Mesendoderm (in vitro differentiated cells): Measurements from ENCODE around the gene PREX1.

ENCODE experiments used
- DNase-seq: peaks from one replicate; pipeline ENCODE4 v3.0.0; 2013
- H2AK5ac ChIP-seq: 2 replicates; pipeline ENCODE4 v1.6.1; 2013; ENCODE audit warnings: low read length, inconsistent platforms
- H2BK120ac ChIP-seq: 2 replicates; pipeline ENCODE4 v1.6.1; 2013; ENCODE audit warnings: low read depth, mild to moderate bottlenecking, low read length, moderate library complexity, mixed read lengths
- H2BK15ac ChIP-seq: replicated peaks from 2 replicates; pipeline ENCODE4 v1.6.1; 2013; ENCODE audit warnings: low read depth, mild to moderate bottlenecking, moderate library complexity
- H2BK5ac ChIP-seq: 2 replicates; pipeline ENCODE4 v1.6.1; 2013; ENCODE audit warnings: low read length, inconsistent platforms
- H3K18ac ChIP-seq: 2 replicates; pipeline ENCODE4 v1.6.1; 2013; ENCODE audit warnings: mild to moderate bottlenecking, low read length, mixed read lengths
- H3K23ac ChIP-seq: one replicate; pipeline ENCODE4 v1.6.1; 2013; ENCODE audit warnings: low read length
- H3K27ac ChIP-seq: 2 replicates; pipeline ENCODE4 v1.5.1; 2013; ENCODE audit warnings: low read depth, mild to moderate bottlenecking, inconsistent platforms, low read length, moderate library complexity
- H3K27me3 ChIP-seq: 2 replicates; pipeline ENCODE4 v1.6.1; 2013; ENCODE audit warnings: low read length, control low read depth, mild to moderate bottlenecking, inconsistent platforms; ENCODE audit not compliant: insufficient read depth, poor library complexity
- H3K36me3 ChIP-seq: 2 replicates; pipeline ENCODE4 v1.6.1; 2013; ENCODE audit warnings: low read length, inconsistent platforms; ENCODE audit not compliant: control insufficient read depth, insufficient read depth
- H3K4ac ChIP-seq: one replicate; pipeline ENCODE4 v1.6.1; 2013; ENCODE audit warnings: low read depth, mild to moderate bottlenecking, low read length, moderate library complexity
- H3K4me1 ChIP-seq: 2 replicates; pipeline ENCODE4 v1.6.1; 2013; ENCODE audit warnings: low read depth, low read length, inconsistent platforms; ENCODE audit not compliant: control insufficient read depth
- H3K4me2 ChIP-seq: 2 replicates; pipeline ENCODE4 v1.6.1; 2013; ENCODE audit warnings: low read length
- H3K4me3 ChIP-seq: 2 replicates; pipeline ENCODE4 v1.5.1; 2013; ENCODE audit warnings: mild to moderate bottlenecking, low read length
- H3K56ac ChIP-seq: one replicate; pipeline ENCODE4 v1.6.1; 2013; ENCODE audit warnings: low read length
- H3K79me1 ChIP-seq: 2 replicates; pipeline ENCODE4 v1.6.1; 2013; ENCODE audit warnings: low read length, inconsistent platforms
- H3K79me2 ChIP-seq: 2 replicates; pipeline ENCODE4 v1.6.1; 2013; ENCODE audit warnings: mild to moderate bottlenecking, low read length; ENCODE audit not compliant: control insufficient read depth, insufficient read depth
- H3K9ac ChIP-seq: 2 replicates; pipeline ENCODE4 v1.6.1; 2013; ENCODE audit warnings: low read length, inconsistent platforms
- H4K5ac ChIP-seq: one replicate; pipeline ENCODE4 v1.6.1; 2013; ENCODE audit warnings: low read length
- H4K8ac ChIP-seq: one replicate; pipeline ENCODE4 v1.6.1; 2013; ENCODE audit warnings: low read depth, mild to moderate bottlenecking, control low read depth, low read length, moderate library complexity
- WGBS: extraction: QIAGEN DNeasy Blood & Tissue Kit; methylation state at CpG from one replicate; pipeline ENCODE4 v1.1.7; 2013; ENCODE audit warnings: low lambda C conversion rate, missing lambda C conversion rate; ENCODE audit not compliant: insufficient coverage; ENCODE audit errors: extremely low coverage; 5-methylcytosine and 5-hydroxymethylcytosine counted together

Gene PREX1

DNA sequence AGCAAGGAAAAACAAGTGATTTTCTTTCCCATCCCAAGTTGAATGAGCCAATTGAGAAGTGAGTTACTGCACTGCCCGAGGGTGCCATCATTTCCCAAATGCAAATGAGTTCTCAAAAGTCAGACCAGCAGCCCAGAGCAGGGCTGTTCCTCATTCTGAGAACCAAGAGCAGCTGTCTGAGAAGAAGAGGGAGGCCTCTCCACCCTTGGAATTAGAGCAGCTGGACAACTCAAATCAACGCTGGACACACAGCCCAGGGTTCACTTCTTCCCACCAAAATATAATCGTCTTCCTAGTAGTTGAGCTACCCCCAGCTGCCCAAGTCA, 4.6 kb upstream of the PREX1 start:
- no peak overlapping the region for H4K8ac ChIP-seq
- no peak overlapping the region for H2BK5ac ChIP-seq
- no peak overlapping the region for H3K4ac ChIP-seq
- no peak overlapping the region for H3K23ac ChIP-seq
- H2BK15ac ChIP-seq = no peak overlapping the region
- H3K18ac ChIP-seq = no peak overlapping the region
- H2AK5ac ChIP-seq = no peak overlapping the region
- H3K4me2 ChIP-seq = no peak overlapping the region
- DNase-seq = no peak
- no peak overlapping the region for H2BK120ac ChIP-seq
- WGBS = no CpG with 5 or more reads among the region's 3 CpGs
- H3K4me3 ChIP-seq = no peak overlapping the region
- H3K36me3 ChIP-seq = no peaks in the 10 kb centered on the region
- peaks cover 3% of the 10 kb centered on the region for H3K4me1 ChIP-seq
- peaks cover 2% of the 10 kb centered on the region for H3K79me2 ChIP-seq
- no peak overlapping the region for H3K56ac ChIP-seq
- no peaks in the 10 kb centered on the region for H3K79me1 ChIP-seq
- H3K27ac ChIP-seq = no peak overlapping the region
- H3K9ac ChIP-seq = no peak overlapping the region
- no peaks in the 10 kb centered on the region for H3K27me3 ChIP-seq
- no peak overlapping the region for H4K5ac ChIP-seq

DNA sequence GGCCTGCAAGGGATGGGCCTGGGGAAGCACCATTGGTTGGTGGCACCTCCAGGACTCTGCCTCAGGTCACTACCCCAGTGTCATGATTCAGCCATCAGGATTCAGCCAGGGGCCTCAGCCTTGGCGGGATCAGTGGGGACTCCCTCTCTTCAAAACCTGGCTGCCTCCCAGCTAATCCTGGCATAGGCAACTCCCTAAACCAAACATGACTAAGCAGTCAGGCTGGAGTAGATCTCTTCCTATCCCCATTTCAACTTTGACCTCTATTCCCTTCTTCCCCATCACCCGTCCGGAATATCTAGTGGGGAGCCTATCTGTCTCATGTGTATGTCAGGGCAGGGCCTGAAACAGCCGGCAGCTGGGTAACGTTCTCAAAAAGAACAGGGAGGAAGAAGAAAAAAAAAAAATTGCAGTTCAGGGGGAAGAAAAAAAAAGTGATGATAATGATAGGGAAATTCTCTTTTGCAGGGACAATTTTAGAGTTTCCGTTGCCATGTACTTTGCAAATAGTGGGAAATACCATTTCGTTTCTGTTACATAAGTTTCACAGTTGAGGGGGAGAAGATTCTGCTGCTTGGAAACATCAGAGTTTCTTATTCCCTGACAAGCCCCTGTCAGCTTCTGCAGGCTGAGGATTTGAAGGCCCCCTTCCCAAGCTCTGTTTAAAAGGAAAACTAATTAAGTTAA, 4.1 kb upstream of the PREX1 start:
- no peak overlapping the region for H3K4me2 ChIP-seq
- no peak overlapping the region for H3K9ac ChIP-seq
- H3K23ac ChIP-seq = no peak overlapping the region
- H3K4ac ChIP-seq = no peak overlapping the region
- H2BK15ac ChIP-seq = no peak overlapping the region
- H3K27me3 ChIP-seq = no peaks in the 10 kb centered on the region
- H3K4me3 ChIP-seq = no peak overlapping the region
- WGBS = no CpG with 5 or more reads among the region's 7 CpGs
- no peak for DNase-seq
- no peak overlapping the region for H4K5ac ChIP-seq
- no peak overlapping the region for H2BK5ac ChIP-seq
- no peak overlapping the region for H2AK5ac ChIP-seq
- no peak overlapping the region for H4K8ac ChIP-seq
- peaks cover 3% of the 10 kb centered on the region for H3K4me1 ChIP-seq
- no peaks in the 10 kb centered on the region for H3K36me3 ChIP-seq
- no peak overlapping the region for H2BK120ac ChIP-seq
- H3K56ac ChIP-seq = no peak overlapping the region
- H3K79me2 ChIP-seq = peaks cover 7% of the 10 kb centered on the region
- H3K27ac ChIP-seq = no peak overlapping the region
- no peaks in the 10 kb centered on the region for H3K79me1 ChIP-seq
- H3K18ac ChIP-seq = no peak overlapping the region

DNA sequence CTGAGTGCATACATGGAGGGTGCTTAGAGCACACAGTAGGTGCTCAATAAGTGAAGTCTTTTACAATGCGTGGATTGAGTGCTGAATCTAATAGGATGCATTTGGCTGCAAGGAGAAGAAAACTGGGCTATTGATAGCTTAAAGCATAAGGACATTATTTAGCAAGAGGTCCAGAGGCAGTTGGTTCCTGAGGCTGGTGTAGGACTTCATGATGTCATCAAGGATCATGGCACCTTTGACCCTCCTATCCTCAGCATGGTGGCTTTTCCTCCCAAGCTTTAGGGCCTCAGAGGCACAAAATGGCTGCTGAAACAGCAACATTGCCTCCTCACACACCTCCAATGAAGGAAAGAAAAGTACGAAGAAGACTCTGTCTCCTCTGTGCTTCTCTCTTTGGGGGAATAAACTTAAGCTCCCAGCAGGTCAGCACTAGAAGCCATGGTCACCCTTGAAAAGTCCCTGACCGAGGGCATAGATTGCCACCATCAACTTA, 3.1 kb upstream of the PREX1 start:
- no peak overlapping the region for H3K18ac ChIP-seq
- H3K4ac ChIP-seq = no peak overlapping the region
- no peak overlapping the region for H4K5ac ChIP-seq
- H3K36me3 ChIP-seq = no peaks in the 10 kb centered on the region
- H3K23ac ChIP-seq = no peak overlapping the region
- H3K27ac ChIP-seq = no peak overlapping the region
- peaks cover 3% of the 10 kb centered on the region for H3K4me1 ChIP-seq
- no peaks in the 10 kb centered on the region for H3K27me3 ChIP-seq
- DNase-seq = no peak
- no peak overlapping the region for H3K4me2 ChIP-seq
- H3K79me1 ChIP-seq = no peaks in the 10 kb centered on the region
- H2BK5ac ChIP-seq = no peak overlapping the region
- no peak overlapping the region for H2BK120ac ChIP-seq
- H2BK15ac ChIP-seq = no peak overlapping the region
- no peak overlapping the region for H3K9ac ChIP-seq
- WGBS = no CpG with 5 or more reads among the region's 3 CpGs
- peak overlapping the region; percentile 52 for H2AK5ac ChIP-seq
- H4K8ac ChIP-seq = no peak overlapping the region
- H3K56ac ChIP-seq = no peak overlapping the region
- H3K4me3 ChIP-seq = no peak overlapping the region
- H3K79me2 ChIP-seq = peaks cover 8% of the 10 kb centered on the region

DNA sequence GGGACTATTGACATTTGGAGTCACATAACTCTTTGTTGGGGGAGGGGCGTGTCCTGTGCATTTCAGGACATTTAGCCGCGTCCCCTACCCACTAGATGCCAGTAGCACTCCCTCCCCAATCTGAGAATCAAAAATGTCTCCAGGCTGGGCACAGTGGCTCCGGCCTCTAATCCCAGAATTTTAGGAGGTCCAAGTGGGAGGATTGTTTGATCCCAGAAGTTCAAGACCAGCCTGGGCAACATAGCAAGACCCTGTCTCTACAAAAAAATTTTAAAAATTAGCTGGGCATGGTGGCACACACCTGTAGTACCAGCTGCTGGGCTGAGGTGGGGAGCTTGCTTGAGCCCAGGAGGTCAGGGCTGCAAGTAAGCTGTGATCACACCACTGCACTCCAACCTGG, 2.1 kb upstream of the PREX1 start:
- Histone ChIP-seq H2BK120ac (no peak overlapping the region), H3K56ac (no peak overlapping the region), H2BK15ac (no peak overlapping the region), H3K4ac (no peak overlapping the region), H3K79me2 (peaks cover 16% of the 10 kb centered on the region), H3K27ac (no peak overlapping the region), H3K23ac (no peak overlapping the region), H4K5ac (no peak overlapping the region), H3K4me2 (no peak overlapping the region), H2AK5ac (no peak overlapping the region), H3K27me3 (no peaks in the 10 kb centered on the region), H3K4me1 (peaks cover 8% of the 10 kb centered on the region), H3K9ac (no peak overlapping the region), H3K4me3 (no peak overlapping the region), H3K18ac (no peak overlapping the region), H3K79me1 (no peaks in the 10 kb centered on the region), H2BK5ac (no peak overlapping the region), H3K36me3 (no peaks in the 10 kb centered on the region), H4K8ac (no peak overlapping the region)
- WGBS = no CpG with 5 or more reads among the region's 4 CpGs
- DNase-seq = no peak

DNA sequence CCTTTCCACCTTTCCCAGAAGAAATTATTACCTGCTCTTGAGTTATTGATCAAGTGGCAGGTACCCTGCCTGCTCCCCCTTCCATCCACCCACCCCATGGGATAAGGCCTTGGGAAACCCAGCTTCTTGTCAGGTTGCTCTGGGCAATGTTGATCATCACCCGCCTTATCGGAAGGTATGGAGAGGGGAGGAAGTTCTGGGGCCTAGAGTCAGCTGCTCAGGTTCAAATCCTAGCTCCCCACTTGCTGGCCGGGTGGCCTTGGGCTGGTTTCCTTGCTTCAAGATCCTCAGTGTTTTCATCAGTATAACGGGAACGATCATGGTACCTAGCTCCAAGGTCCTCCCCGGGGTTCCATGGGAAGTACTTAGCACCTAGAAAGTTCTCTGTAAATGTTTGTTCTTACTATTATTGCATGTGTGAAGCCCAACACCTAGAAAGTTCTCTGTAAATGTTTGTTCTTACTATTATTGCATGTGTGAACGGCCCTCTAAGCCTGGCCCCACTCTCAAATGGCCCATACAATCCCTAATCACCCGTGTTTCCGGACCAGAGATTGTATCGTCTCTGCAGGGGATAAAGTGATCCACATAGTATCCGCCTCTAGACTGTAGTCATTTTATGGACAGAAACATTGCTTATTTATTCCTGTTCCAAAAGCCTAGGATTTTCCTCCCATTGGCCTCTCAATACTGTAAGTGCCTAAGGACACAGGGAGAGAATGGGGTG, 1.1 kb upstream of the PREX1 start:
- H3K79me2 ChIP-seq = peaks cover 27% of the 10 kb centered on the region
- no peak overlapping the region for H4K5ac ChIP-seq
- peaks cover 12% of the 10 kb centered on the region for H3K4me1 ChIP-seq
- peak overlapping the region; percentile 33 for H2AK5ac ChIP-seq
- no peak overlapping the region for H2BK15ac ChIP-seq
- H3K79me1 ChIP-seq = peaks cover 4% of the 10 kb centered on the region
- H3K36me3 ChIP-seq = no peaks in the 10 kb centered on the region
- peak overlapping the region; percentile 97 for H3K18ac ChIP-seq
- WGBS = no CpG with 5 or more reads among the region's 11 CpGs
- H4K8ac ChIP-seq = no peak overlapping the region
- H3K4me2 ChIP-seq = peak overlapping the region; percentile 12
- no peak overlapping the region for H2BK120ac ChIP-seq
- H3K4ac ChIP-seq = peak overlapping the region; percentile 84
- DNase-seq = peak; percentile 37
- peak overlapping the region; percentile 58 for H3K4me3 ChIP-seq
- H3K27me3 ChIP-seq = no peaks in the 10 kb centered on the region
- peak overlapping the region; percentile 81 for H3K9ac ChIP-seq
- H3K56ac ChIP-seq = peak overlapping the region; percentile 94
- H3K27ac ChIP-seq = no peak overlapping the region
- H3K23ac ChIP-seq = no peak overlapping the region
- peak overlapping the region; percentile 23 for H2BK5ac ChIP-seq
